Mucosa of stomach (tissue), 1 donor: Measurements from ENCODE around the gene ODF2.
"Not testable (repeated sequence)": the region's sequence is repeated elsewhere in the genome, so short reads cannot be mapped to it uniquely, and the experiment has no call there.

Experiments used
- H3K27me3 ChIP-seq: one replicate; pipeline ENCODE4 v1.7.0; 2013; ENCODE audit warnings: mild to moderate bottlenecking, low read length; ENCODE audit not compliant: control insufficient read depth, insufficient read depth
- H3K36me3 ChIP-seq: one replicate; pipeline ENCODE4 v1.7.0; 2013; ENCODE audit warnings: low read length; ENCODE audit not compliant: control insufficient read depth, insufficient read depth
- H3K4me1 ChIP-seq: one replicate; pipeline ENCODE4 v1.7.0; 2013; ENCODE audit warnings: mild to moderate bottlenecking, low read length; ENCODE audit not compliant: control insufficient read depth, insufficient read depth
- H3K4me3 ChIP-seq: one replicate; pipeline ENCODE4 v1.7.0; 2013; ENCODE audit warnings: low read length
- H3K9ac ChIP-seq: one replicate; pipeline ENCODE4 v1.7.0; 2013; ENCODE audit warnings: mild to moderate bottlenecking, low read length, moderate library complexity
- H3K9me3 ChIP-seq: one replicate; pipeline ENCODE4 v1.7.0; 2013; ENCODE audit warnings: mild to moderate bottlenecking, low read length, moderate library complexity; ENCODE audit not compliant: control insufficient read depth
- donor health status: Pancreatic carcinoma.

The ODF2 gene

DNA sequence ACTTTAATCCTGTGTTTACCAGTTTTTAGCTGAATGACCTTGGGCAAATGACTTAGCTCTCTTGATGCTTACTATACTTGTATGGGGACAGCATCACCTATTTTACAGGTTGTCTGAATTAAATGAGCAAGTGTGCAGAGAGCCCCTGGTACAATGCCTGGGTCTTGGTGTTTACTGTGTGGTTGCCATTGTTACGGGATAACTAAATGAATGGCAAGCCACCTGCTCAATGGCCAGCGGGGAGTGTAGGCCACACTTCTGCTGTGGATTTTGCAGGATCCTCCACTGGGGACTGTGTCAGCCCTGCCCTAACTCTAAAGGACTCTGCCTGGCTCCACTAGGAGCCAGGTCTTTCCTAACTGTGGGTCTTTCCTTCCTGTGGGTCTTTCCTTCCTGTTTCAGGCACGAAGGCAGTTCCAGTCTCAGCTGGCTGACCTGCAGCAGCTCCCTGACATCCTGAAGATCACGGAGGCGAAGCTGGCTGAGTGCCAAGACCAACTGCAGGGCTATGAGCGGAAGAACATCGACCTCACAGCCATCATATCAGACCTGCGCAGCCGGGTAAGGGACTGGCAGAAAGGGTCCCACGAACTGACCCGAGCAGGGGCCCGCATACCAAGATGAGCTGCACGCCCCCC, 38.4 kb downstream of the ODF2 start:
- Histone ChIP-seq H3K9me3 (no peaks in the 10 kb centered on the region), H3K36me3 (no peaks in the 10 kb centered on the region), H3K4me3 (no peak overlapping the region), H3K4me1 (no peaks in the 10 kb centered on the region), H3K9ac (no peak overlapping the region), H3K27me3 (no peaks in the 10 kb centered on the region)

DNA sequence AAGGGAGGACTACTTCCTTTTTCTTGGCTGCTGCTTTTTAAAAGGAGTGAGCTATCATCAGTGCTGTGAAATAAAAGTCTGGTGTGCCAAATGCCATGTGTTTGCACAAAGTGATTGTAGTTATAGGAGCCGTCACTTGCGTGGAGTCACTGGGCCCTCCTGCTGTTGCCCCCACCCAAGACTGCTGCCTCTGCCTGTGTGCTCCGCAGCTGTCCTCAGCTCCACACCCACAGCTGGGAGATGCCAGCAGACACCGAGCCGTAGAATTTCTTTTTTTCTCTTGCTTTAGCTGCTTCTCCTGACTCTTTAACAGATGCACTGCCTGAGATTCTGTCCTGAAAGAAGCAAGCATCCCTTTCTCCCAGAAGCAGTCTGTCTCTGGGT, 38.9 kb downstream of the ODF2 start:
- H3K27me3 ChIP-seq, result no peaks in the 10 kb centered on the region
- H3K4me3 ChIP-seq, result no peak overlapping the region
- no peaks in the 10 kb centered on the region for H3K4me1 ChIP-seq
- H3K36me3 ChIP-seq, result no peaks in the 10 kb centered on the region
- H3K9me3 ChIP-seq, result no peaks in the 10 kb centered on the region
- H3K9ac ChIP-seq, result no peak overlapping the region

DNA sequence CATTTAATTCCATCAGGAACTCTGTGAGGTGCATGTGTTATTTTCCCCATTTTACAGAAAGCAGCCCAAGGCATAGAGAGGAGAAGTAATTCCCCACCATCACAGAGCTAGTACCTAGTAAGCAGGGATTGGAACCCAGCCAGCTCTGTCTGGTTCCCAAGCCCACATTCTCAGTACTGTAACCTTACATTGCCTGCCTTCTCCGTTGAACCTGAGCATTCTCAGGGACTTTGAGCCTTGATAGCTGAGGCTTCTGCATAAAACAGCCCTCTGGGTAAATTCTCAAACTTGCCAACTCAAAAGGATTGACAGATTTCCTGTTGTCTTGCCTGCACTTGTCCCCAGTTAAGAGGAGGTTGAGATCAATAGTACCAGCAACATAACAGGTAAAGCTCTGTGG, 39.5 kb downstream of the ODF2 start:
- Histone ChIP-seq H3K9ac (no peak overlapping the region), H3K4me3 (no peak overlapping the region), H3K36me3 (no peaks in the 10 kb centered on the region), H3K27me3 (no peaks in the 10 kb centered on the region), H3K4me1 (no peaks in the 10 kb centered on the region), H3K9me3 (no peaks in the 10 kb centered on the region)

DNA sequence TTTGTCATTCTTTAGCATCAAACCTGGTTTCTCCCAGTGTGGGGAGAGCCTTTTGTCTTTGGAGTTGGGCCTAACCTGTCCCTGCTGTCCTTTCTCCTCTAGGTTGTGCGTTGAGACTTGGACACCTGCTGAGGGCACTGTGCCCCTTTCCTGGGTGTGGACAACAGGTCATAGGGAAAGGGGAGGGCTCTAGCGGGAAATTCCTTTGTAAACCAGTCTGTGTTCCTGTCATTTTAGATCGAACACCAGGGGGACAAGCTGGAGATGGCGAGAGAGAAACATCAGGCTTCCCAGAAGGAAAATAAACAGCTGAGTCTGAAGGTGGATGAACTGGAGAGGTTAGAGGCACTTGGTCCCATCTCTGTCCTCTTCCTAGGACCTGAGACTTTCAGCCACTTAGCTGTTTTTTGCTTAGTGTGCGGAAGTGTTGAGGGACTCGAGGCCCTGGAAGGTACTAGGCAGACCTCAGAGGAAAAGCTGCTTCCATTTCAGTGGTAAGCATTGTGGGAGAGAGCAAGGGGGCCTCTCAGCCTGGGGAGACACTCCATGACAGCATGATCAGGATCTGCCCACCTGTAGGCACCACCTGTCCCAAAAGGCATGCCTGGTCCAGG, 40.1 kb downstream of the ODF2 start:
- Histone ChIP-seq H3K36me3 (no peaks in the 10 kb centered on the region), H3K9ac (no peak overlapping the region), H3K4me1 (no peaks in the 10 kb centered on the region), H3K4me3 (no peak overlapping the region), H3K27me3 (no peaks in the 10 kb centered on the region), H3K9me3 (no peaks in the 10 kb centered on the region)

DNA sequence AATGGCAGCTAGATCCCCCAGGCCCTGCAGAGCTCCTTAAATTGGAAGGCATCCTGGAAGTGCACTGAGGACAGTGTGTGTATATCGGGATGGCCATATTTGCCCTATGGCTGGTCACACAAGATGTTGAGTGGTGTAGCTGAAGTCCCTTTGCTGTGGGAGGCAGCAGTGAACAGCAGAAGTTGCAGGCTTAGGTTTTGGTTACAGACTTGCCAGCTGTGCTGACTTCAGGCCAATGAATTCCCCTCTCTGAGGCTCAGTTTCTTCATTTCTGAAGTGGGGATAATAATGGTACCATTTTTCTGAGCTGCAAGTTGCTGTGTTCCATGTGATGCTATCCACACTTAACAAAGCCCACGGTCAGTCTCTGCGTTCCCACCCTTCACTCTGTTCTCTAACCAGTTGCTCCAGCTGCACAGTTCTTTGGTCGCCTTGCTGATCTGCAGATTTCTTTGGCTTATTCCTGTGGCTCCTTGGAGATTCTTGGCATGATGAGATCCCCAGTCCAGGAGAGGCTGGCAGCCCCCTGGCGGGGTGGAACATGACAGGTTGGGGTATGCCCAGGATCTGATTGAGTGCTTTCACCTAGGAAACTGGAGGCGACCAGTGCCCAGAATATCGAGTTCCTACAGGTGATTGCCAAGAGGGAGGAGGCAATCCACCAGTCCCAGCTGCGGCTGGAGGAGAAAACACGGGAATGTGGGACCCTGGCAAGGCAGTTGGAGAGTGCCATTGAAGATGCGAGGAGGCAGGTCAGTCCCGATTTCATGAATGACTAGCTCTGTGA, 42.2 kb downstream of the ODF2 start:
- H3K9me3 ChIP-seq, result no peaks in the 10 kb centered on the region
- no peaks in the 10 kb centered on the region for H3K4me1 ChIP-seq
- no peak overlapping the region for H3K9ac ChIP-seq
- no peaks in the 10 kb centered on the region for H3K36me3 ChIP-seq
- no peaks in the 10 kb centered on the region for H3K27me3 ChIP-seq
- H3K4me3 ChIP-seq, result no peak overlapping the region

DNA sequence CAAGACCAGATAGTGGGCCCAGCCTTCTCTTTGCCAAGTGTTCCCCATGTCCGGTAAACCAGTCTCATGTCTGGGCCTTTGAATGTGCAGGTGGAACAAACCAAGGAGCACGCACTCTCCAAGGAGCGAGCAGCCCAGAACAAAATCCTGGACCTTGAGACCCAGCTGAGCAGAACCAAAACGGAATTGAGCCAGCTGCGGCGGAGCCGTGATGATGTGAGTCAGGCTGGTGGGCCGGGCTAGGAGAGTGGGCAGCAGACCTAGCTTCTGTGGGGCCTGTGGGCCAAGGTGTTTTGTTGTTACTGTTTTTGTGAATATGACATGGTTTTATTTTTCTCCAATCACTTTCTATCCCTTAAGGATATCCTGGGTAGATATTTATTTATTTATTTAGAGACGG, 43.1 kb downstream of the ODF2 start:
- no peaks in the 10 kb centered on the region for H3K36me3 ChIP-seq
- H3K4me1 ChIP-seq, result peaks cover 6% of the 10 kb centered on the region
- no peak overlapping the region for H3K4me3 ChIP-seq
- no peaks in the 10 kb centered on the region for H3K9me3 ChIP-seq
- no peaks in the 10 kb centered on the region for H3K27me3 ChIP-seq
- H3K9ac ChIP-seq, result no peak overlapping the region

DNA sequence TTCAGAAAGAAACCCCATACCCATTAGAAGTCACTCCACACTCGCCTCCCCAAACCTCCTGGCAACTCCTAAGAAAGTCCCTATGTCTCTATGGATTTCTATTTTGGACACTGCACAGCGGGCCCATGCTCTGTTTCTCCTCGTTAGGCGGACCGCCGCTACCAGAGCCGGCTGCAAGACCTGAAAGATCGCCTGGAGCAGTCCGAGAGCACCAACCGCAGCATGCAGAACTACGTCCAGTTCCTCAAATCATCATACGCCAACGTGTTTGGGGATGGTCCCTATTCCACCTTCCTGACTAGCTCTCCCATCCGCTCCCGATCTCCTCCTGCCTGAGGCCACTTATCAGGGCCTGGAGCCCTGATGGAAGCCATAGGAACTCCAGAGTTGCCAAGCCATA, 44.1 kb downstream of the ODF2 start:
- Histone ChIP-seq H3K27me3 (no peaks in the 10 kb centered on the region), H3K9ac (no peak overlapping the region), H3K36me3 (no peaks in the 10 kb centered on the region), H3K9me3 (no peaks in the 10 kb centered on the region), H3K4me3 (no peak overlapping the region), H3K4me1 (peaks cover 7% of the 10 kb centered on the region)

DNA sequence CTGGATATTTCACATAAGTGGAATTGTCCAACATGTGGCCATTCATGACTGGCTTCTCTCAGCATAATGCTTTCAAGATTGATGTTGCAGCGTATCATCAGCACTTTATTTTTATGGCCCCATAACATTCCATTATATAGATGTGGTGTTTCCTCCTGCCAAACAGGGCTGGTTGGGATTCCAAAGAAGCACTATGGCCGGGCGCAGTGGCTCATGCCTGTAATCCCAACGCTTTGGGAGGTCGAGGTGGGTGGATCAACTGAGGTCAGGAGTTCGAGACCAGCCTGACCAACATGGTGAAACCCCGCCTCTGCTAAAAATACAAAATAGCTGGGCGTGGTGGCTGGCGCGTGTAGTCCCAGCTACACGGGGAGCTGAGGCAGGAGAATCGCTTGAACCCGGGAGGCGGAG, 47.6 kb downstream of the ODF2 start:
- not testable (repeated sequence) for H3K27me3 ChIP-seq, H3K4me3 ChIP-seq, H3K36me3 ChIP-seq, H3K9ac ChIP-seq, H3K9me3 ChIP-seq
- H3K4me1 ChIP-seq, result peaks cover 11% of the 10 kb centered on the region

DNA sequence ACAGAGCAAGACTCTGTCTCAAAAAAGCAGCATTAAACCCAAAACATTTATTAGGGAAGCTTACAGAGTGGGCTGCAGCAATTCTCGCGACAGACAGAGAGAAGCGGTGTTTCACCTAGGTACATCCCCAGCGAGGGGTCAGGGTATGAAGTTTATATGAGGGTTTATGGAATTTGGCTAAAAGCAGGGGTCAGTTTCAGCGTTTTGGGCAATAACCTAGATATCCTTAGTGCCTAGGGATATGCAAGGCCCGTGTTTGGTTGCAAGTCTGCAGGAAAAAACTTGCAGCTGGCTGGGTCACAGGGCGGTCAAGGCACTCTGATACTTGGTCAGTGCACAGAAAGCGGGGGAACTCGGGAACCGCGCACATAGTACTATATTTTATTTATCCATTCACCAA, 48.1 kb downstream of the ODF2 start:
- H3K27me3 ChIP-seq, result no peaks in the 10 kb centered on the region
- no peaks in the 10 kb centered on the region for H3K36me3 ChIP-seq
- peaks cover 11% of the 10 kb centered on the region for H3K4me1 ChIP-seq
- H3K4me3 ChIP-seq, result no peak overlapping the region
- peak overlapping the region; percentile 81 for H3K9ac ChIP-seq
- H3K9me3 ChIP-seq, result no peaks in the 10 kb centered on the region

DNA sequence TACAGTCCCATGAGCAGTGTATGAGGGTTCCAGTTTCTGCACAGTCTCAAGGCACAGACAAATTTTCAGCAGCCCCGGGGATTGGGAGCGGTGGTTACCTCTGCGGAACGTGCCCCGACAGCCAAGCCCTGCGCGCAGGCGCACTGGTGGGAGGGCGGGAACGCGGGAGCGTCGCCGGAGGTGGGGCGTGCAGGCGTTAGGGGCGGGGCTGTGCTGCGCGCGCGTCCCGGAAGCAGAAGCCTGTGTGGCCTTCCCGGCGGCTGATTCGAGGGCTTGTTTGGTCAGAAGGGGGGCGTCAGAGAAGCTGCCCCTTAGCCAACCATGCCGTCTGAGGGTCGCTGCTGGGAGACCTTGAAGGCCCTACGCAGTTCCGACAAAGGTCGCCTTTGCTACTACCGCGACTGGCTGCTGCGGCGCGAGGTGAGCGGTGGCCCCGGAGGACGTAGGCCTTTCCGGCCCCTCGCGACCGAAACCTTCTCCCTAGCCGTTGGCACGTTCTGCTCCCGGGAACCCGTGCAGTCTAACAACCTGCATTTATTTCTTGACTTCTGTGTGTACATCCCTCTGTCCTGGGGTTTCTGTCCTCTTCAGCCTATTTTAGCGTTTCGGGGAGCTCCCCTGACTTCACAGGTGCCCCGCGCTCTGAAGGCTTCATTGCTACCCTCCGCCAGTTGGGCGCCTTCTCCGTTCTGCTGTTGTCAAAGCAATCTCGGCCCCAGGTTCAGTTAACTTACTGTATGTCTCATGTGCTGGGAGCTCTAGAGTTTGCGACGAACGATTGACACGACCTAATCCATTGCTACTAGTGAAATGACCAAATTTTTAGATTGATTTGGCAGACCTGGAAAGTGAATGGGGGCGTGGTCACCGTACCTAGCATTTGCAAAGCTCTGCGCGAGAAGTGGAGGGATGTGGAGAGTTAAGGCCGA, 48.9 kb downstream of the ODF2 start, which contains the start of gene GLE1:
Gene GLE1 (plus strand): TSS at position 235 of the 929 bp plus-strand sequence. CDS start 87 bp downstream, at position 322.
- Histone ChIP-seq H3K4me3 (peak within 1 kb of the TSS; percentile 91), H3K36me3 (no peaks in the 10 kb centered on the region), H3K4me1 (peaks cover 11% of the 10 kb centered on the region), H3K9me3 (no peaks in the 10 kb centered on the region), H3K27me3 (no peaks in the 10 kb centered on the region), H3K9ac (peak within 1 kb of the TSS; percentile 81)

DNA sequence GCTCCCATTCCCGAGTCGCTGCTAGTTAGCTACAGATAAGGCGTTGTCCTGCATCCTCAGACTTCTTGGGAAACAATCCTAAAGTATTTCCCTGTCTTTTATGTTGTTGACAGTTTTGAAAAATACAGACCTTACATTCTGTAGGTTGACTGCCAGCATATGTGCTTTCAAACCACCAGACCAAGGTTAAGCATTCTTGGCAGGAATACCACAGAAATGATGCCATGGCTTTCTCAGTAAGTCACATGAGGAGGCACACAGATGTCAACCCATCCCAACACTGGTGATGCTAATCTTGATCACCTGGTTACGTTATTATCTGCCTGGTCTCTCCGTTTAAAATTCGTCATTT, 49.6 kb downstream of the ODF2 start:
- Histone ChIP-seq H3K4me3 (peak overlapping the region; percentile 91), H3K9ac (peak overlapping the region; percentile 81), H3K4me1 (peaks cover 11% of the 10 kb centered on the region), H3K27me3 (no peaks in the 10 kb centered on the region), H3K36me3 (no peaks in the 10 kb centered on the region), H3K9me3 (no peaks in the 10 kb centered on the region)
